Panc1 (cell line): Measurements from ENCODE around the gene SPRING1. TPM values are rescaled to one million over a fixed set of nuclear protein-coding genes. Genes with fewer than 3 reads are reported as not detected.

ENCODE experiments used
- ATAC-seq: fragments of 200-7000 bp; cut with Tn5 transposase; 2 replicates; pipeline ENCODE4 v1.9.1; 2020; ENCODE audit warnings: mild to moderate bottlenecking, moderate library complexity
- BruUV-seq: library from RNA; stranded (reverse); fragments of 400-500 nt; replicated peaks from 2 replicates; lab custom pipeline; 2021; lab: Mats Ljungman, UMichigan
- CTCF ChIA-PET: fragments of 300-600 bp; sonication (Branson Sonifier 250); formaldehyde crosslinking; loops from one replicate; lab custom pipeline; 2022; ENCODE audit warnings: antibody characterized with exemption; lab: Charles Lee
- POLR2A ChIA-PET: fragments of 300-600 bp; sonication (Branson Sonifier 250); formaldehyde crosslinking; loops from one replicate; lab custom pipeline; 2022; ENCODE audit warnings: antibody characterized with exemption; lab: Charles Lee
- DNase-seq: peaks from one replicate; pipeline ENCODE4 v3.0.0-alpha.2; 2010; ENCODE audit warnings: low read depth, low spot score
- H3K27ac ChIP-seq: 2 replicates; pipeline ENCODE4 v1.5.1; 2011; ENCODE audit warnings: mild to moderate bottlenecking, low read length, inconsistent platforms
- H3K27me3 ChIP-seq: fragments of 200-500 bp; sonication (Bioruptor generic); 2 replicates; pipeline ENCODE4 v1.6.0; 2014; ENCODE audit warnings: low read length, inconsistent platforms; ENCODE audit not compliant: control insufficient read depth, insufficient read depth
- H3K36me3 ChIP-seq: fragments of 200-500 bp; sonication (Bioruptor generic); 2 replicates; pipeline ENCODE4 v1.5.1; 2014; ENCODE audit warnings: inconsistent platforms, mild to moderate bottlenecking, low read length, moderate library complexity; ENCODE audit not compliant: control insufficient read depth, insufficient read depth
- H3K4me1 ChIP-seq: 2 replicates; pipeline ENCODE4 v1.5.1; 2011; ENCODE audit warnings: inconsistent platforms, mild to moderate bottlenecking, low read length, moderate library complexity; ENCODE audit not compliant: control insufficient read depth, insufficient read depth
- H3K4me3 ChIP-seq, 2 experiments: 2 replicates each; pipeline ENCODE4 v1.5.1; 2011 to 2012; ENCODE audit warnings: low read depth in 2 of 2, low read length in 2 of 2, mild to moderate bottlenecking in 2 of 2, inconsistent platforms in 1 of 2, moderate library complexity in 1 of 2
- H3K9me3 ChIP-seq: fragments of 200-500 bp; sonication (Bioruptor generic); 2 replicates; pipeline ENCODE4 v1.5.1; 2014; ENCODE audit warnings: low read depth, mild to moderate bottlenecking, inconsistent platforms, low read length, moderate library complexity; ENCODE audit not compliant: control insufficient read depth, insufficient read depth
- POLR2AphosphoS5 ChIP-seq: IDR thresholded peaks from 2 replicates; pipeline ENCODE4 v1.6.1; 2012; ENCODE audit warnings: mild to moderate bottlenecking, low read depth, low read length, moderate library complexity
- SIN3A ChIP-seq: IDR thresholded peaks from 2 replicates; pipeline ENCODE4 v1.6.1; 2012; ENCODE audit warnings: low read depth, mild to moderate bottlenecking, low read length, moderate library complexity, borderline replicate concordance; ENCODE audit not compliant: insufficient read depth
- TCF7L2 ChIP-seq: IDR thresholded peaks from 2 replicates; pipeline ENCODE4 v1.6.1; 2011; ENCODE audit warnings: mild to moderate bottlenecking, low read depth, low read length, inconsistent platforms
- in situ Hi-C: cut with HindIII; loops from 2 replicates; pipeline ENCODE4 v1.10.0; 2016; ENCODE audit warnings: low sequenced_read_pairs, low pct_unique_long_range_greater_than_20kb
- intact Hi-C: fragments of 100-400 bp; cut with micrococcal nuclease; formaldehyde crosslinking; loops from one replicate; pipeline ENCODE4 v1.10.0; 2022; ENCODE audit not compliant: unreplicated experiment
- total RNA-seq: library from RNA; stranded (reverse); gene quantifications from one replicate; pipeline ENCODE4 v1.2.1, GENCODE V29; 2021; ENCODE audit not compliant: unreplicated experiment
- TF ChIP-seq, protein P1 (sequence below): fragments of 450-650 bp; IDR thresholded peaks from 2 replicates; pipeline ENCODE4 v1.5.1; 2017; ENCODE audit warnings: mild to moderate bottlenecking
- TF ChIP-seq, protein P2 (sequence below), 2 experiments: IDR thresholded peaks; 2 replicates each; pipeline ENCODE4 v1.6.1; 2011 to 2012; ENCODE audit warnings: low read depth in 2 of 2, control low read depth in 1 of 2, low read length in 1 of 2, mild to moderate bottlenecking in 1 of 2, moderate library complexity in 1 of 2; ENCODE audit not compliant: insufficient read depth in 1 of 2

The SPRING1 gene
- total RNA-seq, 1 experiment from 2014 or later = 71.1 TPM

DNA sequence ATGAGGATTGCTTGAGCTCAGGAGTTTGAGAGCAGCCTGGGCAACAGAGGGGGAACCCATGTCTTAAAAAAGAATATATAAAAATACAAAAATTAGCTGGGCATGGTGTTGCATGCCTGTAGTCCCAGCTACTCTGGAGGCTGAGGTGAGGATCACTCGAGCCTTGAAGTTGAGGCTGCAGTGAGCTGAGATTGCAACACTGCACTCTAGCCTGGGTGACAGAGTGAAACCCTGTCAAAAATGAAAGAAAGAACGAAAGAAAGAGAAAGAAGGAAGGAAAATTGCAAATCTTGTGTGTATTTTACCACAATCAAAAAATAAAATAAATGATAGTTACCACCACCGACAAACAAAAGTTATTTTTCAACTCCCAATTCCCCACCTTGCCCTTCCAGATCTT, 45.3 kb downstream of the SPRING1 start:
- BruUV-seq = no TSS peak
- Histone ChIP-seq H3K27ac (no peak overlapping the region; the same call in 1 of the 2 replicates), H3K36me3 (no peaks in the 10 kb centered on the region), H3K9me3 (no peaks in the 10 kb centered on the region), H3K4me1 (peaks cover 13% of the 10 kb centered on the region), H3K4me3 (no peak overlapping the region), H3K27me3 (no peaks in the 10 kb centered on the region)
- no peak for DNase-seq
- in situ Hi-C loops = no loop called here
- no peak for ATAC-seq
- ChIA-PET CTCF (interaction anchor here (0.6 to 0.7 kb wide), 2 partner anchors 50 to 73 kb away, joined by 3 to 5 read pairs; no protein-coding TSS in a partner anchor), POLR2A (no interaction called here)
- intact Hi-C loops = no loop called here
- no peak for TF ChIP-seq SIN3A
- TF ChIP-seq, protein P1, sequence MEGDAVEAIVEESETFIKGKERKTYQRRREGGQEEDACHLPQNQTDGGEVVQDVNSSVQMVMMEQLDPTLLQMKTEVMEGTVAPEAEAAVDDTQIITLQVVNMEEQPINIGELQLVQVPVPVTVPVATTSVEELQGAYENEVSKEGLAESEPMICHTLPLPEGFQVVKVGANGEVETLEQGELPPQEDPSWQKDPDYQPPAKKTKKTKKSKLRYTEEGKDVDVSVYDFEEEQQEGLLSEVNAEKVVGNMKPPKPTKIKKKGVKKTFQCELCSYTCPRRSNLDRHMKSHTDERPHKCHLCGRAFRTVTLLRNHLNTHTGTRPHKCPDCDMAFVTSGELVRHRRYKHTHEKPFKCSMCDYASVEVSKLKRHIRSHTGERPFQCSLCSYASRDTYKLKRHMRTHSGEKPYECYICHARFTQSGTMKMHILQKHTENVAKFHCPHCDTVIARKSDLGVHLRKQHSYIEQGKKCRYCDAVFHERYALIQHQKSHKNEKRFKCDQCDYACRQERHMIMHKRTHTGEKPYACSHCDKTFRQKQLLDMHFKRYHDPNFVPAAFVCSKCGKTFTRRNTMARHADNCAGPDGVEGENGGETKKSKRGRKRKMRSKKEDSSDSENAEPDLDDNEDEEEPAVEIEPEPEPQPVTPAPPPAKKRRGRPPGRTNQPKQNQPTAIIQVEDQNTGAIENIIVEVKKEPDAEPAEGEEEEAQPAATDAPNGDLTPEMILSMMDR = no peak
- no peak for TF ChIP-seq POLR2AphosphoS5
- no peak for TF ChIP-seq TCF7L2
- TF ChIP-seq, protein P2, sequence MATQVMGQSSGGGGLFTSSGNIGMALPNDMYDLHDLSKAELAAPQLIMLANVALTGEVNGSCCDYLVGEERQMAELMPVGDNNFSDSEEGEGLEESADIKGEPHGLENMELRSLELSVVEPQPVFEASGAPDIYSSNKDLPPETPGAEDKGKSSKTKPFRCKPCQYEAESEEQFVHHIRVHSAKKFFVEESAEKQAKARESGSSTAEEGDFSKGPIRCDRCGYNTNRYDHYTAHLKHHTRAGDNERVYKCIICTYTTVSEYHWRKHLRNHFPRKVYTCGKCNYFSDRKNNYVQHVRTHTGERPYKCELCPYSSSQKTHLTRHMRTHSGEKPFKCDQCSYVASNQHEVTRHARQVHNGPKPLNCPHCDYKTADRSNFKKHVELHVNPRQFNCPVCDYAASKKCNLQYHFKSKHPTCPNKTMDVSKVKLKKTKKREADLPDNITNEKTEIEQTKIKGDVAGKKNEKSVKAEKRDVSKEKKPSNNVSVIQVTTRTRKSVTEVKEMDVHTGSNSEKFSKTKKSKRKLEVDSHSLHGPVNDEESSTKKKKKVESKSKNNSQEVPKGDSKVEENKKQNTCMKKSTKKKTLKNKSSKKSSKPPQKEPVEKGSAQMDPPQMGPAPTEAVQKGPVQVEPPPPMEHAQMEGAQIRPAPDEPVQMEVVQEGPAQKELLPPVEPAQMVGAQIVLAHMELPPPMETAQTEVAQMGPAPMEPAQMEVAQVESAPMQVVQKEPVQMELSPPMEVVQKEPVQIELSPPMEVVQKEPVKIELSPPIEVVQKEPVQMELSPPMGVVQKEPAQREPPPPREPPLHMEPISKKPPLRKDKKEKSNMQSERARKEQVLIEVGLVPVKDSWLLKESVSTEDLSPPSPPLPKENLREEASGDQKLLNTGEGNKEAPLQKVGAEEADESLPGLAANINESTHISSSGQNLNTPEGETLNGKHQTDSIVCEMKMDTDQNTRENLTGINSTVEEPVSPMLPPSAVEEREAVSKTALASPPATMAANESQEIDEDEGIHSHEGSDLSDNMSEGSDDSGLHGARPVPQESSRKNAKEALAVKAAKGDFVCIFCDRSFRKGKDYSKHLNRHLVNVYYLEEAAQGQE (IDR thresholded peaks at IDR 0.05; ENCODE audit: insufficient read depth in 1 of 2, low read depth in 2 of 2, low read length in 1 of 2) = no peak

DNA sequence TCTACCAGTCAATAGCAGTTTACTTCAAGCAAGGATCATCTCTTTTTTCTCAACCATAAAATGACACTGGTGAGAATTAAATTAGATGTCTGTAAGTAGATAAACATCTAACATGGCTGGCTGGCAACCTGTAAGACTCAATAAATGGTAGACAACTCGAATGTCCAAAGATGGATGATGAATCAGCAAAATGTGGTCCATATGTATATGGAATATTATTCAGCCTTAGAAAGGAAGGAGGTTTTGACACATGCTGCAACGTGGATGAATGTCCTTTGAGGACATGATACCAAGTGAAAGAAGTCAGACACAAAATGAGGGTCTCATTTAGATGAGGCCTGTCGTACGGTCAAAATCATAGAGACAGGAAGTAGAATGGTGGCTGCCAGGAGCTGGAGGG, 46.2 kb downstream of the SPRING1 start:
- H3K4me3 ChIP-seq = no peak overlapping the region
- peaks cover 13% of the 10 kb centered on the region for H3K4me1 ChIP-seq
- no peak for ATAC-seq
- CTCF ChIA-PET = interaction anchor here (0.7 kb wide), 1 partner anchor 476 kb away, joined by 10 read pairs; no protein-coding TSS in a partner anchor
- no peaks in the 10 kb centered on the region for H3K9me3 ChIP-seq
- no peak for DNase-seq
- no TSS peak for BruUV-seq
- intact Hi-C loops = no loop called here
- no peak overlapping the region for H3K27ac ChIP-seq
- TF ChIP-seq TCF7L2 (no peak), SIN3A (no peak), POLR2AphosphoS5 (no peak)
- TF ChIP-seq, protein P2 (IDR thresholded peaks at IDR 0.05; ENCODE audit: insufficient read depth in 1 of 2, low read depth in 2 of 2, low read length in 1 of 2) = no peak
- TF ChIP-seq, protein P1 = no peak
- H3K36me3 ChIP-seq = no peaks in the 10 kb centered on the region
- H3K27me3 ChIP-seq = no peaks in the 10 kb centered on the region
- in situ Hi-C loops = no loop called here
- POLR2A ChIA-PET = interaction anchor here (0.6 kb wide), 2 partner anchors 455 to 765 kb away, joined by 3 to 4 read pairs; no protein-coding TSS in a partner anchor
